Measurements from ENCODE around the gene ARL3. TPM values are rescaled to one million over a fixed set of nuclear protein-coding genes. Genes with fewer than 3 reads are reported as not detected.

ARL3 gene
- total and polyA plus RNA-seq, 2 of the 4 experiments (the other 2 are of a cell fraction): 5.0 to 14.3 TPM

DNA sequence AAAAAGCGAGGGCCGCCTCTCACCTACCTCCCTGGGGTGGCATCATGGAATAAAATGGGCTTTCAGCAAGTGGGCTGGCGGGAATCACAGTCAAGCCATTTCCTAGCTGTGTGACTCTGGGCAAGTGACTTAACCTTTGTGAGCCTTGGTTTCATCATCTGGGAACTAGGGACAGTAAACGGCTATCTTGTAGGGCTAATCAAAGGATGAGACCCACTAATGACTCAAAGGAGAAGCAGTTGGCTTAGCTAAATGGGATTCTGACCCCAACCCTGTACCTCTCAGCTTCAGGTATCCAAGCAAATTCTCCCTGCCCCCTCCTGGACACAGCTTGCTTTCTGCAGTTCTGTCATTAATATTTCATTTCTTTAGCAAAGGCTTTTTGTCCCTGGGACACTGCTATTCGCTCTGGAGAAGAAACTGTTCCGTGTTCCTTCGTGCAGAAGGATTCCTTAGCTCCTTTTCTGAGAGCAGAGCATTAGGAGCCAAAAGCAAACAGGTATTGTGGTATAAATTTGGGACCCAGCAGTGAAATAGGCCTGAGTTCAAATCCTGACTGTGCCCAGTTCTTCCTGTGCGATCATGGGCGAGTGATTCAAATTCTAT, 44.0 kb downstream of the ARL3 start:
- H3K79me1 ChIP-seq (ENCODE audit: low read depth in 1 of 2, low read length in 2 of 2): peaks cover 0 to 25% of the 10 kb centered on the region in 2 experiments; a peak in 2 of 4 replicates
- in situ Hi-C loops (cut with MboI; ENCODE audit: low sequenced_read_pairs) (no loop called here), dilution Hi-C loops (cut with HindIII; ENCODE audit: low sequenced_read_pairs, unreplicated experiment) (no loop called here), intact Hi-C loops (cut with micrococcal nuclease) (no loop called here)
- H2AFZ ChIP-seq (replicated peaks; ENCODE audit: low read length, poor library complexity): no peak overlapping the region
- H2AK9ac ChIP-seq (replicated peaks; ENCODE audit: low read depth, low read length, poor library complexity): peak overlapping the region; percentile 39
- DNase-seq (no peak), ATAC-seq (ENCODE audit: low read depth) (no peak)
- POLR2A ChIA-PET (ENCODE audit: unreplicated experiment): no interaction called here
- H3K18ac ChIP-seq (ENCODE audit: low read depth, low read length): no peak overlapping the region
- H3K9me3 ChIP-seq (ENCODE audit: control insufficient read depth, insufficient read depth, low read length): no peaks in the 10 kb centered on the region
- no peak overlapping the region for H4K8ac ChIP-seq (ENCODE audit: low read depth in 2 of 2, low read length in 2 of 2)
- H2BK15ac ChIP-seq (ENCODE audit: low read depth, low read length): peak overlapping the region; percentile 1; the same call in 1 of the 3 replicates
- H4K5ac ChIP-seq (ENCODE audit: low read depth, low read length): no peak overlapping the region; the same call in 1 of the 2 replicates
- no peak overlapping the region for H3K4me3 ChIP-seq (ENCODE audit: insufficient read depth, low read depth, low read length)
- H3K36me3 ChIP-seq (ENCODE audit: control insufficient read depth, insufficient read depth, low read length): no peaks in the 10 kb centered on the region
- no peak overlapping the region for H3K27ac ChIP-seq (ENCODE audit: insufficient read depth, low read length)
- no peak overlapping the region for H2BK20ac ChIP-seq (ENCODE audit: low read depth, low read length)
- H3K14ac ChIP-seq (replicated peaks; ENCODE audit: low read depth, low read length): peak overlapping the region; percentile 62; the same call in 1 of the 2 replicates
- no peak overlapping the region for H3K9ac ChIP-seq (ENCODE audit: low read depth, low read length)
- peaks cover 31% of the 10 kb centered on the region for H3K4me1 ChIP-seq (ENCODE audit: control insufficient read depth, insufficient read depth, low read length)
- H3K23ac ChIP-seq (ENCODE audit: low read depth, low read length): peak overlapping the region; percentile 75
- peak overlapping the region; percentile 31 for H4K91ac ChIP-seq (ENCODE audit: insufficient read depth, low read depth, low read length)
- no TSS peak for BruUV-seq (replicated peaks)
- no peak overlapping the region for H3K4me2 ChIP-seq (ENCODE audit: low read depth, low read length)
- 0 out of 2 replicates have a peak overlapping the region, but pooled peaks have one; percentile 36 for H2BK120ac ChIP-seq (ENCODE audit: low read depth, low read length)
- WGBS, 2 experiments (ENCODE audit: extremely low coverage in 2 of 2, insufficient read length in 1 of 2): 100% methylated on average over 1 of the region's 9 CpGs; no CpG with 5 or more reads in 1 of the 2 experiments
- no peak overlapping the region for H2BK5ac ChIP-seq (ENCODE audit: low read depth, low read length, poor library complexity, severe bottlenecking)
- no peak for TF ChIP-seq RAD21 (IDR thresholded peaks at IDR 0.05; ENCODE audit: low read length)
- no peak for TF ChIP-seq MAZ (IDR thresholded peaks at IDR 0.05; ENCODE audit: borderline replicate concordance, low read depth, low read length)
- no peak for TF ChIP-seq MXI1 (IDR thresholded peaks at IDR 0.05; ENCODE audit: borderline replicate concordance, low read depth, low read length)
- no peak for TF ChIP-seq FOS (IDR thresholded peaks at IDR 0.05; ENCODE audit: low read depth, low read length)
- no peak for TF ChIP-seq CEBPB (IDR thresholded peaks at IDR 0.05; ENCODE audit: low read depth, low read length)
- no peak for TF ChIP-seq POLR2A (IDR thresholded peaks at IDR 0.05; ENCODE audit: low read depth, low read length)
- TF ChIP-seq NFE2L2 (IDR thresholded peaks at IDR 0.05; ENCODE audit: low read depth, low read length): no peak
- TF ChIP-seq, protein P1, sequence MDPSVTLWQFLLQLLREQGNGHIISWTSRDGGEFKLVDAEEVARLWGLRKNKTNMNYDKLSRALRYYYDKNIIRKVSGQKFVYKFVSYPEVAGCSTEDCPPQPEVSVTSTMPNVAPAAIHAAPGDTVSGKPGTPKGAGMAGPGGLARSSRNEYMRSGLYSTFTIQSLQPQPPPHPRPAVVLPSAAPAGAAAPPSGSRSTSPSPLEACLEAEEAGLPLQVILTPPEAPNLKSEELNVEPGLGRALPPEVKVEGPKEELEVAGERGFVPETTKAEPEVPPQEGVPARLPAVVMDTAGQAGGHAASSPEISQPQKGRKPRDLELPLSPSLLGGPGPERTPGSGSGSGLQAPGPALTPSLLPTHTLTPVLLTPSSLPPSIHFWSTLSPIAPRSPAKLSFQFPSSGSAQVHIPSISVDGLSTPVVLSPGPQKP (IDR thresholded peaks at IDR 0.05; ENCODE audit: borderline replicate concordance, low read depth, low read length): no peak
- TF ChIP-seq MAFK (IDR thresholded peaks at IDR 0.05; ENCODE audit: low read depth, low read length): no peak
- TF ChIP-seq, protein P2, sequence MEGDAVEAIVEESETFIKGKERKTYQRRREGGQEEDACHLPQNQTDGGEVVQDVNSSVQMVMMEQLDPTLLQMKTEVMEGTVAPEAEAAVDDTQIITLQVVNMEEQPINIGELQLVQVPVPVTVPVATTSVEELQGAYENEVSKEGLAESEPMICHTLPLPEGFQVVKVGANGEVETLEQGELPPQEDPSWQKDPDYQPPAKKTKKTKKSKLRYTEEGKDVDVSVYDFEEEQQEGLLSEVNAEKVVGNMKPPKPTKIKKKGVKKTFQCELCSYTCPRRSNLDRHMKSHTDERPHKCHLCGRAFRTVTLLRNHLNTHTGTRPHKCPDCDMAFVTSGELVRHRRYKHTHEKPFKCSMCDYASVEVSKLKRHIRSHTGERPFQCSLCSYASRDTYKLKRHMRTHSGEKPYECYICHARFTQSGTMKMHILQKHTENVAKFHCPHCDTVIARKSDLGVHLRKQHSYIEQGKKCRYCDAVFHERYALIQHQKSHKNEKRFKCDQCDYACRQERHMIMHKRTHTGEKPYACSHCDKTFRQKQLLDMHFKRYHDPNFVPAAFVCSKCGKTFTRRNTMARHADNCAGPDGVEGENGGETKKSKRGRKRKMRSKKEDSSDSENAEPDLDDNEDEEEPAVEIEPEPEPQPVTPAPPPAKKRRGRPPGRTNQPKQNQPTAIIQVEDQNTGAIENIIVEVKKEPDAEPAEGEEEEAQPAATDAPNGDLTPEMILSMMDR (conservative IDR thresholded peaks at IDR 0.05; ENCODE audit: low read depth, low read length): no peak
- no peak for TF ChIP-seq BHLHE40 (IDR thresholded peaks at IDR 0.05; ENCODE audit: low read depth, low read length)
- TF ChIP-seq RFX5 (IDR thresholded peaks at IDR 0.05; ENCODE audit: low read depth, low read length): no peak
- no peaks in the 10 kb centered on the region for H3K27me3 ChIP-seq (ENCODE audit: control insufficient read depth, insufficient read depth, low read length)
- no peaks in the 10 kb centered on the region for H4K20me1 ChIP-seq (ENCODE audit: insufficient read depth, low read length)
- H3K9me1 ChIP-seq (ENCODE audit: insufficient read depth, low read length): peaks cover 16% of the 10 kb centered on the region
- CTCF ChIA-PET: no interaction called here
- H3K56ac ChIP-seq (ENCODE audit: extremely low read depth, insufficient read depth, low read length): no peak overlapping the region
- H2AK5ac ChIP-seq (ENCODE audit: low read depth, low read length): peak overlapping the region; percentile 35; the same call in 1 of the 2 replicates
- H3K4ac ChIP-seq (ENCODE audit: low read depth, low read length): peak overlapping the region; percentile 20; the same call in 1 of the 2 replicates

Measured in IMR-90 (cell line).